ENCODE results near the gene RBSN.

RBSN gene

DNA sequence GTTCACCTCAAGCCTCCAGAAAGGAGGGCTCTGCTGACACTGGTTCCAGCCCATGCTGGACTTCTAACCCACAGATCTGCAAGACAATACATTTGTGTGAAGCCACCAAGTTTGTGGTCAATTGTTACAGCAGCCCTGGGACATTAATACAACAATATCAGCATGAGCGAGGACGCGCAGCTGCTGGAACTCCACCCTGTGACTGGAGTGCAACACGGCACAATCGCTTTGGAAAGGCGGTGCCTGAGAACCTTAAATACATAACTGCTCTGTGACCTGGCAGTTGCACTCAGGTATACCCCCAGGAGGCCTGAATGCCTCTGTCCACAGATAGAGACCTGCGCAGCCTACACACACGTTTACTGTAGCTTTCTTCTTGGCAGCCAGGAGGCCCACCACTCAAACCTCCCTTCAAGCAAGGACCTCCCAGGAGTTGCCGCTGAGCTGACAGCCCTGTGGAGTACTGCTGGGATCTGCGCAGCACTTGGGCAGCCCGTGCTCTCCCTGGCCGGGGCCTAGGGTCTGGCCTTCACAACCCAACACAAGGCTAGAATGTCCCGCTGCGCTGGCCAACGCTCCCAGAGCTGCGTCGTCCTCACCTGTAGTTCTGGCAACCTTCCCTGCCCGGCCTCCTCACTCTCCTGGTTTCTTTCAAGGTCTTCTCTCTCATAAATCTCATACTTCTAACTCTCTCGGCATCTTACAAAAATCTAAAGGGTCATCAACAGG lies 42.1 kb downstream of the RBSN start:
- DNase-seq = no peak

DNA sequence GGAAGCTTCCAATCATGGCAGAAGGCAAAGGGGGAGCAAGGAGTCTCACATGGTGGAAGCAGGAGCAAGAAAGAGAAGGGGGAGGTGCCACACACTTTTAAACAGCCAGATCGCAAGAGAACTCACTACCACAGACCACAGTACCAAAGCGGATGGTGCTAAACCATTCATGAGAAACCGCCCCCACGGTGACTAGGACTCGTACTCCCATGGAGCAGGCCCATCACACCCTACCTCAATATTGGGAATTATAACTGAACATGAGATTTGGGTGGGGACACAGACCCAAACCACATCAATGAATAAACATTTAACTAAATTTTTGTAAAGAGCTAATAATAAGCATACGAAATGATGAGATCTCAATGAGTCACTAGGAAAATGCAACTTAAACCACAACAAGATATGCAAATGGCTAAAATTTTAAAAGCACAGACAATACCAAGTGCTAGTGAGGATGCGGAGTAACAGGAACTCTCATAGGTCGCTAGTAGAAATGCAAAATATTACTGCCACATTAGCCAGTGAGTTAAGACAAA lies 43.9 kb downstream of the RBSN start:
- DNase-seq = peak; percentile 32 to 46

DNA sequence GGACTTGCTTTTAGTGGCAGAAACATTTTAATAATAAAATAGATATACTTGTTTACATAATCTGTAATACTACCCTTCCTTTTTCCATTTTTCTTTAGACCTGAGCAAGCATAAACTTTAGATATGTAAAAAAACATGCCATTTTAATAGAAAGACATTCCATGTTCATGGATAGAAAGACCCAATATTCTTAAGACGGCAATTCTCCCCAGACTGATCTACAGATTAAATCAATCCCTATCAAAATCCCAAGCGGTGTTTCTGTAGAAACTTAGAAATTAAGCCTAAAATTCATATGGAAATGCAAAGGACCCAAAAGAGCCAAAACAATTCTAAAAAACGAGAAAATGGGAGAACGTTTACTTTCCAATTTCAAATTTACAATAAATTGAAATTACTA lies 45.4 kb downstream of the RBSN start:
- DNase-seq = no peak

GRCh38 chr3:15052335-15053242 lies 46.4 kb downstream of the RBSN start:
- no peak for DNase-seq

DNA sequence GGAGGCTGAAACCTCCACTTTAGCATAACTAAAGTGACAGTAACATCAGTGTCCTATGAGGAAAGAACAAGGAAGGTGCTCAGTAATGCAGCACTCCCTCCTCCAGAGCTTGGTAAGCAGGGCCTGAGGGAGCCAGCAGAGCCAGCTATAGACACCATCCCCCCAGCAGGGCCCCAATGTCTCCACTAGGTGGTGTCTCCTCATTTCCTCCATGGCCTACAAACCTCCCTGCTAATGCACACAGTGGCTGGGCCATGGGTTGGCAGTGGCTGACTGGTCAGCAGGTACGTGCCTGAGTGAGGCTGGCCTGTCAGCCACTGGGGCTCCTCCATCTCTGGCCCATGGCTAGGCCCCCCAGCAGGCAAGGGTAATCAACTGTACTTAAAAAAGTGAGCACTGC lies 47.4 kb downstream of the RBSN start:
- peak; percentile 14 to 22 for DNase-seq

DNA sequence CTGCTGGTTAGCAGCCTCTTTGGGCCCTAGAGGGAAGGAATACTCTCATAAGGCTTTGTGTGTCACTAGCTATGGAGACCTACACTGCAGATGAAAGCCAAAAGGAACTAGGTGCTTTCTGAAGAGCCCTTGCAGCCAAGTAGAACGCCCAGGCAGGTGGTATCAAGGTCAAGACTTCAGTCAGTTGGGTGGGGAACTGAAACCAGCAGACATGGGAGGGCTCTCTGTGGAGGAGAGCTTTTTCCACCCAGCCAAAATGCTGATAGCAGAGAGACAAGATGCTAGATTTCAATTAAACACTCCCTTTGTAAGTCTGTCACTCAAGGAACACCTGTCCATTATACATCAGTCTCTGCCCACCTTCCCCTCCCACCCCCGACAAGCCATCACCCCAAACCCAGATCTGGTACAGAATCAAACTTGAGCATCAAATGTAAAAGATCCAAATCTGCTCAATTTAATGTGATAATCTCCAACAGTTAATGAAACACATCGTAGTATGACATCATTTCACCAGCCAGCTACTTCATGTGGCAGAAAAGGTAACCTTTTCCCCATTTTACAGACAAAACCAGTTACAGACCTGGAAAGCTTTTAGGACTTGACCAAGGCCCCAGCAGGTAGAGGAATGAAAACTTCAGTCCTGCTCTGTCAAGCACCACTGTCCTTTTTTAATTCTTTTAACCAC lies 48.4 kb downstream of the RBSN start:
- no peak for DNase-seq

GRCh38 chr3:15049584-15049983 lies 49.4 kb downstream of the RBSN start:
- no peak for DNase-seq

DNA sequence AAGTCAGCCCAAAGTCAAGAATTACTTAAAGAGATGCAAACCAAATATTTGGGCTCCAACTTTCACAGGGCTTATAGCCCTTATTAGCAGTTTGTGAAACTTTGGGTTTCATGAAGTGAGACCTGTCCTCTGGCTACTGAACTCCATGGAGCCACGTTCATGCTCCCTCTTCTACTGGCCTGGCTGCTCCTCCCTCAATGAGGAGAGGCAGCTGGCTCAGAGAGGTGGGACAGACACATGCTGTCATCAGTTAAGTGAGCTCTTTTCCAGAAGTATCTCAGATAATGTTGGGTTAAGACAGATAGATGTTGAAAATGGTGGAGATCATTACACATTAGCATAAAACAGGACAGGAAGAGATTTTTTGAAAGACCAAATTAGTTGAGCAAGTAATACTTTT lies 53.3 kb downstream of the RBSN start:
- DNase-seq = no peak

DNA sequence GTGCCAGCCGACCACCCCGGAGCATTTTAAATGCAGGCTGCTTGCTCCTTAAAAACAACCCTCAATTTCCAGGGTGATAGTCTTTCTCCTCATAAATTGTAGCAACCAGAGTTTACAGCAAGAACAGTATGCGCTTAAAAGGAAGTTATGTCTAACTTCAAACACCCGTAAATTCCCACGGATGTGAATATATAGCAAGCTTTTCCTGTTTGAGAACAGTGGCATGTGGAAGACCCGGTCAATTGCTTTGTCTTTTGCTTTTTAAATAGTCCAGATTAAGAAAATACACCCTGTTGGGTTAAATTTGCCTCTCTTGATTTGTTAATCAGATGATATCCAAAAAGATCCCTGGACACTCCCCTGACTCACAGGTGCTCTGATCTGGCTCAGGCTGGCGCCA lies 54.6 kb downstream of the RBSN start:
- no peak for DNase-seq

DNA sequence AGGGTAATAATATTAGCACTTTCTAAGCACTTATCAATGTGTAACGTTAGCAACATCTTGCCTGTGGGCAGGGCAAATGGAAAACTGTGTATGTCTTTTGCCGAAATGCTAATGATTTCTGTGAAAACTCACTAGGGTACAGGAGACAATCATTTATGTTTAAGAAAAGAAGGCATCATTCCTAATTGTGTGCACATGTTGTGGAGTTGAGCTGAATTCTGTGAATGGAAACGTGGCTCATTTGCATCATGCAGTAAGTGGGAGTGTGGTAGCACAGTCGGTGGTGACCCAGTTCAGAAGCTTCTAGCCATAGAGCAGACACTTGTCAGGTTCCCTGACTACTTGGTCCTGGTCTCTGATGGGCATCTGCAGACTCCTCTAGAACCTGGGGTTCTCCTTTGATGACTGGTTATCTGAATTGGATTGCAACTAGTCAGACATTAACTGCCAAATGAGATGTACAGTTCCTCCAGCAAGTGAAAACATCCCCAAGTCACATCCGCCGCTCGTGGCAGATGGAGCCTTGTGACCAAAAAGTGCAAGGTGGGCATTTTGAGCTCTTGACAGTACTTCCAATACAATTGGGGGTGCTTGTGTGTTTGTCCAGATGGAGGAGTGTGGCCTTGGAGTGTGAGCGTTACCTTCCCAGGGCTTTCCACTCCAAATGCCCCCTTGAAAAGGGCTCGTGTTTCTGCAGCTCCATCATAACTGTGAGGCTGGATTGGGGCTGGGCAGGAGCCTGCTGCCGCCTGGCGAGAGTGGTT lies 55.4 kb downstream of the RBSN start:
- DNase-seq = no peak

GRCh38 chr3:15042936-15043335 lies 56.0 kb downstream of the RBSN start:
- DNase-seq = no peak

DNA sequence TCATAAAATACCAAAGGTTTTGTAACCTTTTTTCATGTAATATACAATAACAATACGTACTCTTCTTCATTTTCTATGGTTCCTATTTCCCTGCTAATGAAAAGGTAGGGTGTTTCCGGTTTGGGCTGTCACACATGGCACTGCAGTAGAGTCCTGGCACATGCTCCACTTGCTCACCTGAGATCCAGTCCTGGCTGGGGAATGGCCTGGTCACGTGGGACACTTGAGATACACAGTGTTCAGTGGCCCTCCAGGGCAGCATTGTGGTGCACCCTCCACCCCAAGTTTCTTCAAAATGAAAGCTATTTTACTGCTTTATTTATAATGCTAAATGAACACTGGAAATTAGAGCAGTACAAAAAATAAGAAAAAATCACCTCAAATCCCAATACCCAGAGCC lies 57.0 kb downstream of the RBSN start:
- no peak for DNase-seq

GRCh38 chr3:15040844-15041243 lies 58.1 kb downstream of the RBSN start:
- no peak for DNase-seq

DNA sequence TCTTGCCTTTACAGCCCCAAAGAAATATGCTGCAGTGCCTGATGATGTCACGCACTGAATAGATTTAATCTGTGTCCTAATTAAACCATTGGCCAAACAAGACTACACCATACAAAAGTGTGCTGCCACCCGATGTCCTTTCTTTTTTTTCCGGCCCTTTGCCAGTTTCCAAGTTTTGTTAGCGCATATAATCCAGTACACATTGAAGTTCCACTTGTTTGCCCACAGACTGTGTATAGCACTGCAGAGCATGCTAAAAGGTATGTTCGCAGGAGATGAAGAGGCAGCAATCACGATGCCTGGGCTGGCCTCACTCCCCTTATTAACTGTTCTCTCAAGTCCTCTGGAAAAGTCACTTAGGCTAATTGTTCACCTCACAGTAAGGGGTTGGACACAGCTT lies 60.6 kb downstream of the RBSN start:
- DNase-seq = no peak

DNA sequence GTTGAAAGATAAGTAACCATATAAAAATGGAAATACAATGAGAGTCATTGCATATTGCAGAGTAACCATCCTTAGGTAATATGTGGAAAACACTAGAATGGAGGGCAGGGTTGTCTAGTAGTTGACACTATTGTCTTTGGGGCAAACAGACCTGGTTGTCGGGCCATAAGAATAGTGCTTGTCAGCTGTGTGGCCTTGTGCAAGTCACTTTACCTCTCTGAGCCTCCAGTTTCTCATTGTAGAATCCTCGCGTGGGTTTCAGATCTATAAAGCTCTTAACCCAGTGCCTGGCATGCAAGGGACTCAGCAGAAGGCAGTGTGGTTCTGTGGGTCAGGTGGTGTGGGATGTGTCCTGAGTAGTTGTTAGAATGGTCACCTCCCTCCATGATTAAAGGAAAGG lies 65.8 kb downstream of the RBSN start:
- DNase-seq = no peak

- DNase-seq = no peak
These were observed 66.3 kb downstream of the RBSN start for GRCh38 chr3:15032650-15033049.

- DNase-seq = no peak
These were observed 69.3 kb downstream of the RBSN start for GRCh38 chr3:15029625-15030024.

DNA sequence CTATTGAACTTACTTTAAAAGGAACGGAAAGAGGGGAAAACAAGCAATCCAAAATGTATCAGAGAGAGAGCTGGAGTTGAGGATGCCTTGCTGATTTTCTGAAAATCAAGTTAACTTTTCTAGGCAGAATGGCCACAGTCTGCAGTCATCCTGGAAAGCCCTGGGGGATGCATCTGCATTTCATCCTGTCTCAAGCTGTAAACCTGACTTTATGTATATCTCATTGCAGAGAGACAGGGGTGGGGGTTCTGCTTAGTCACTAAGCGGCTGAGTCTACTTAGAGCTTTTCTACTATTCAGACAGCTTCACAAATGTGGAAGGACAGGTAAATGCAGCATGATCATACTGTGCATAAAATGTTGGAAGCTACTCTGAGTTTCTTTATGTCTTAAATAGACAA lies 75.2 kb downstream of the RBSN start:
- no peak for DNase-seq

DNA sequence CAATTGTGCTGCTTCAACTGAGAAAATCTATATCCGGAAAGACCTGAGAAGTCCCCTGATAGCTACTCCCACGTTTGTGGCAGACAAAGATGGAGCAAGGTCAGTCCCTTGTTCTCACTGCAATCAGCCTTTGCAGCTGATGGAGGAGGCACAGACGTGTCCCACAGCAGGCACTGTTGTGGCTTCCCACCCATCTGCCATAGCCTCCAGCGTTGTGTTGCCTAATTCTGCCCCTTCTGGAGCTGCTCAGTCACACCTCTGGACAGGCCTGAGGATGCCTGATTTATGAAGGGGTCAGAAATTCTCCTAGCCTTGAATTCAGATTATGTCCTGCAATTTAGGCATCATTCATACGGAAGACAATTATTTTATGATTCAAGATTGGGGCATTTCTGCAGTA lies 75.7 kb downstream of the RBSN start:
- DNase-seq = no peak
